GM12892 (cell line): Measurements from ENCODE around the gene DMRTC1.
"Not testable (repeated sequence)": the region's sequence is repeated elsewhere in the genome, so short reads cannot be mapped to it uniquely, and the experiment has no call there.

Experiments
- POLR2A ChIP-seq: IDR thresholded peaks from 2 replicates; pipeline ENCODE4 v1.6.1; 2011; ENCODE audit warnings: low read depth, low read length, control low read depth
- POLR2AphosphoS5 ChIP-seq: IDR thresholded peaks from 2 replicates; pipeline ENCODE4 v1.6.1; 2011; ENCODE audit warnings: low read depth, low read length, control low read depth
- TAF1 ChIP-seq: IDR thresholded peaks from 2 replicates; pipeline ENCODE4 v1.6.1; 2011; ENCODE audit warnings: low read depth, mild to moderate bottlenecking, control low read depth, low read length, borderline replicate concordance

GRCh38 chrX:72937906-72938305 lies 5.7 kb downstream of the DMRTC1 start, which contains the start of gene FAM236A:
- not testable (repeated sequence) for TF ChIP-seq POLR2A, POLR2AphosphoS5, TAF1
